Keratinocyte (primary cell): ENCODE results near the gene ASB8. TPM values are rescaled to one million over a fixed set of nuclear protein-coding genes. Genes with fewer than 3 reads are reported as not detected.

Experiments used
- DNase-seq: peaks from one replicate; pipeline ENCODE4 v3.0.0-alpha.2; 2011; ENCODE audit warnings: low read depth, missing footprints, low spot score
- FAIRE-seq: peaks from 2 replicates; lab custom pipeline; 2011; peaks lifted over from hg19 to GRCh38; lab: Jason Lieb, UNC
- H2AFZ ChIP-seq: 2 replicates; pipeline ENCODE4 v1.6.0; 2012; ENCODE audit warnings: low read length, control low read depth, inconsistent platforms; ENCODE audit not compliant: control insufficient read depth
- H3K27ac ChIP-seq: 2 replicates; pipeline ENCODE4 v1.5.1; 2011; ENCODE audit warnings: low read length; ENCODE audit not compliant: control insufficient read depth, insufficient read depth
- H3K27me3 ChIP-seq: 3 replicates; pipeline ENCODE4 v1.6.0; 2011; ENCODE audit warnings: low read length; ENCODE audit not compliant: control insufficient read depth, insufficient read depth; ENCODE audit errors: extremely low read depth
- H3K36me3 ChIP-seq, 2 experiments: 2 replicates in 1 of 2; 3 replicates in 1 of 2; pipeline ENCODE4 v1.5.1; 2011; ENCODE audit warnings: low read length in 2 of 2, mild to moderate bottlenecking in 1 of 2; ENCODE audit not compliant: control insufficient read depth in 2 of 2, insufficient read depth in 2 of 2; ENCODE audit errors: extremely low read depth in 1 of 2
- H3K4me1 ChIP-seq: 3 replicates; pipeline ENCODE4 v1.5.1; 2011; ENCODE audit warnings: low read length; ENCODE audit not compliant: control insufficient read depth, insufficient read depth; ENCODE audit errors: extremely low read depth
- H3K4me2 ChIP-seq: 3 replicates; pipeline ENCODE4 v1.6.0; 2011; ENCODE audit warnings: low read depth, low read length; ENCODE audit not compliant: control insufficient read depth, insufficient read depth; ENCODE audit errors: extremely low read depth
- H3K4me3 ChIP-seq, 3 experiments: fragments of 200-600 bp in 1 of 3; sonication (generic) in 1 of 3; 2 replicates in 2 of 3; 3 replicates in 1 of 3; pipeline ENCODE4 v1.5.1; 2011 to 2016; ENCODE audit warnings: low read length in 3 of 3, mild to moderate bottlenecking in 3 of 3, control low read depth in 2 of 3, inconsistent platforms in 1 of 3, low read depth in 1 of 3, mixed read lengths in 1 of 3, mixed run types in 1 of 3, moderate library complexity in 1 of 3; ENCODE audit not compliant: control insufficient read depth in 2 of 3, insufficient read depth in 2 of 3; ENCODE audit errors: extremely low read depth in 1 of 3
- H3K79me2 ChIP-seq: 2 replicates; pipeline ENCODE4 v1.6.0; 2012; ENCODE audit warnings: low read length; ENCODE audit not compliant: control insufficient read depth, insufficient read depth
- H3K9ac ChIP-seq: 3 replicates; pipeline ENCODE4 v1.6.0; 2011; ENCODE audit warnings: low read length; ENCODE audit not compliant: control insufficient read depth, insufficient read depth; ENCODE audit errors: extremely low read depth
- H3K9me1 ChIP-seq: 3 replicates; pipeline ENCODE4 v1.6.0; 2011; ENCODE audit warnings: low read length; ENCODE audit not compliant: control insufficient read depth, insufficient read depth; ENCODE audit errors: extremely low read depth
- H3K9me3 ChIP-seq: 2 replicates; pipeline ENCODE4 v1.5.1; 2012; ENCODE audit warnings: low read depth, low read length; ENCODE audit not compliant: control insufficient read depth
- H4K20me1 ChIP-seq: 3 replicates; pipeline ENCODE4 v1.6.0; 2011; ENCODE audit warnings: low read length; ENCODE audit not compliant: control insufficient read depth, insufficient read depth; ENCODE audit errors: extremely low read depth
- EZH2 ChIP-seq: IDR thresholded peaks from one replicate; pipeline ENCODE4 v1.6.1; 2012; ENCODE audit warnings: inconsistent platforms, mild to moderate bottlenecking, low read length, moderate library complexity
- dilution Hi-C: fragments of 300-500 bp; cut with MboI; formaldehyde crosslinking; loops from one replicate; pipeline ENCODE4 v1.7.0; 2020; ENCODE audit warnings: low sequenced_read_pairs; ENCODE audit not compliant: extremely low pct_ligation_motif_present
- polyA plus RNA-seq, 5 experiments: library from polyadenylated mRNA; depleted of rRNA in 3 of 5; stranded (reverse) in 3 of 5; stranded (forward) in 1 of 5; unstranded in 1 of 5; fragments of >200 nt; gene quantifications; 1 replicate in 1 of 5; 2 replicates in 3 of 5; 3 replicates in 1 of 5; pipeline versions ENCODE4 v1.2.1 to v1.2.3, GENCODE V29; 2011 to 2012; ENCODE audit warnings: missing spikeins in 2 of 5, low read depth in 1 of 5, low replicate concordance in 1 of 5
- TF ChIP-seq, protein P1 (sequence below), 3 experiments: IDR thresholded peaks in 1 of 3; conservative IDR thresholded peaks in 1 of 3; optimal IDR thresholded peaks in 1 of 3; 2 replicates in 2 of 3; 3 replicates in 1 of 3; pipeline versions ENCODE3 to v1.5.1; 2011; ENCODE audit warnings: low read length in 3 of 3, mild to moderate bottlenecking in 3 of 3, moderate library complexity in 2 of 3, control low read depth in 1 of 3, inconsistent platforms in 1 of 3; ENCODE audit not compliant: insufficient read depth in 2 of 3; ENCODE audit errors: extremely low read depth in 1 of 3

The ASB8 gene
- polyA plus RNA-seq, 1 donor (not counting 4 experiments of a cell fraction or from before 2014, with no cell fraction given), result 18.4 TPM

DNA sequence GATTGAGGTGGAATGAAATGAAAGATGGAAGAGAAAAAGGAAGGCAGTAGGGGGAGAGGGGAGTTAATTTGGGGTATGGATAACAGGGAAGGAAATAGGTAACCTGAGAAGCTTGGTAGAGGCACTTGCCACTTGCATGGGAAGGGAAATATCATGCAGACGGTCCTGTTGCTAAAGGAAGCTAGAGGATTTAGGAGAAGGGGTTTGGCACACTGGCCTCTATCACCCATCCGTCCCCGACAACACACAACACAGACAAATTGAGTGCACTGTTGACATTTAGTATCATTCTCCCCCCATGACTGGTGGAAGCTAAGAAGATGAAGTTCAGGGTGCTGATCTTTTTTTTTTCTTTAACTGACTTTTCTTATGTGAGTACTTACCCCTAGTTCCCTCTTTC lies 43.8 kb upstream of the ASB8 start:
- Histone ChIP-seq H4K20me1 (no peaks in the 10 kb centered on the region), H2AFZ (no peak overlapping the region), H3K9me3 (no peaks in the 10 kb centered on the region), H3K9ac (no peak overlapping the region), H3K27ac (no peak overlapping the region), H3K4me2 (no peak overlapping the region), H3K79me2 (no peaks in the 10 kb centered on the region), H3K36me3 (no peaks in the 10 kb centered on the region), H3K4me1 (no peaks in the 10 kb centered on the region), H3K4me3 (no peak overlapping the region), H3K27me3 (no peaks in the 10 kb centered on the region), H3K9me1 (no peaks in the 10 kb centered on the region)
- DNase-seq (no peak), FAIRE-seq (no peak)
- dilution Hi-C loops, result no loop called here
- TF ChIP-seq, protein P1, sequence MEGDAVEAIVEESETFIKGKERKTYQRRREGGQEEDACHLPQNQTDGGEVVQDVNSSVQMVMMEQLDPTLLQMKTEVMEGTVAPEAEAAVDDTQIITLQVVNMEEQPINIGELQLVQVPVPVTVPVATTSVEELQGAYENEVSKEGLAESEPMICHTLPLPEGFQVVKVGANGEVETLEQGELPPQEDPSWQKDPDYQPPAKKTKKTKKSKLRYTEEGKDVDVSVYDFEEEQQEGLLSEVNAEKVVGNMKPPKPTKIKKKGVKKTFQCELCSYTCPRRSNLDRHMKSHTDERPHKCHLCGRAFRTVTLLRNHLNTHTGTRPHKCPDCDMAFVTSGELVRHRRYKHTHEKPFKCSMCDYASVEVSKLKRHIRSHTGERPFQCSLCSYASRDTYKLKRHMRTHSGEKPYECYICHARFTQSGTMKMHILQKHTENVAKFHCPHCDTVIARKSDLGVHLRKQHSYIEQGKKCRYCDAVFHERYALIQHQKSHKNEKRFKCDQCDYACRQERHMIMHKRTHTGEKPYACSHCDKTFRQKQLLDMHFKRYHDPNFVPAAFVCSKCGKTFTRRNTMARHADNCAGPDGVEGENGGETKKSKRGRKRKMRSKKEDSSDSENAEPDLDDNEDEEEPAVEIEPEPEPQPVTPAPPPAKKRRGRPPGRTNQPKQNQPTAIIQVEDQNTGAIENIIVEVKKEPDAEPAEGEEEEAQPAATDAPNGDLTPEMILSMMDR (optimal IDR thresholded peaks at IDR 0.05 in 1 of 3, IDR thresholded peaks at IDR 0.05 in 1 of 3, conservative IDR thresholded peaks at IDR 0.05 in 1 of 3; ENCODE audit: extremely low read depth in 1 of 3, insufficient read depth in 2 of 3, low read length in 3 of 3), result no peak
- no peak for TF ChIP-seq EZH2

- no peaks in the 10 kb centered on the region for H3K9me3 ChIP-seq
- no peak for FAIRE-seq
- no peaks in the 10 kb centered on the region for H4K20me1 ChIP-seq
- no peaks in the 10 kb centered on the region for H3K9me1 ChIP-seq
- no peak overlapping the region for H3K4me2 ChIP-seq
- dilution Hi-C loops, result no loop called here
- no peaks in the 10 kb centered on the region for H3K4me1 ChIP-seq
- H3K27me3 ChIP-seq, result no peaks in the 10 kb centered on the region
- no peak overlapping the region for H2AFZ ChIP-seq
- TF ChIP-seq, protein P1 (optimal IDR thresholded peaks at IDR 0.05 in 1 of 3, IDR thresholded peaks at IDR 0.05 in 1 of 3, conservative IDR thresholded peaks at IDR 0.05 in 1 of 3; ENCODE audit: extremely low read depth in 1 of 3, insufficient read depth in 2 of 3, low read length in 3 of 3), result no peak
- no peak for TF ChIP-seq EZH2
- H3K79me2 ChIP-seq, result no peaks in the 10 kb centered on the region
- no peak overlapping the region for H3K4me3 ChIP-seq
- no peak overlapping the region for H3K27ac ChIP-seq
- no peak for DNase-seq
- H3K9ac ChIP-seq, result no peak overlapping the region
- H3K36me3 ChIP-seq, result no peaks in the 10 kb centered on the region
Measured at GRCh38 chr12:48199774-48200221, 42.5 kb upstream of the ASB8 start.
